Myocyte (in vitro differentiated cells): Measurements from ENCODE around the gene SLC13A5. TPM values are rescaled to one million over a fixed set of nuclear protein-coding genes. Genes with fewer than 3 reads are reported as not detected.
"Not testable (repeated sequence)": the region's sequence is repeated elsewhere in the genome, so short reads cannot be mapped to it uniquely, and the experiment has no call there.

Experiments used
- DNase-seq: peaks from one replicate; pipeline ENCODE4 v3.0.0-alpha.2; 2012; ENCODE audit warnings: low read depth
- total RNA-seq: library from RNA; depleted of rRNA; stranded (reverse); fragments of >200 nt; gene quantifications from 2 replicates; pipeline ENCODE4 v1.2.3, GENCODE V29; 2014

SLC13A5 gene
- total RNA-seq, 1 donor from 2014 or later = not detected

DNA sequence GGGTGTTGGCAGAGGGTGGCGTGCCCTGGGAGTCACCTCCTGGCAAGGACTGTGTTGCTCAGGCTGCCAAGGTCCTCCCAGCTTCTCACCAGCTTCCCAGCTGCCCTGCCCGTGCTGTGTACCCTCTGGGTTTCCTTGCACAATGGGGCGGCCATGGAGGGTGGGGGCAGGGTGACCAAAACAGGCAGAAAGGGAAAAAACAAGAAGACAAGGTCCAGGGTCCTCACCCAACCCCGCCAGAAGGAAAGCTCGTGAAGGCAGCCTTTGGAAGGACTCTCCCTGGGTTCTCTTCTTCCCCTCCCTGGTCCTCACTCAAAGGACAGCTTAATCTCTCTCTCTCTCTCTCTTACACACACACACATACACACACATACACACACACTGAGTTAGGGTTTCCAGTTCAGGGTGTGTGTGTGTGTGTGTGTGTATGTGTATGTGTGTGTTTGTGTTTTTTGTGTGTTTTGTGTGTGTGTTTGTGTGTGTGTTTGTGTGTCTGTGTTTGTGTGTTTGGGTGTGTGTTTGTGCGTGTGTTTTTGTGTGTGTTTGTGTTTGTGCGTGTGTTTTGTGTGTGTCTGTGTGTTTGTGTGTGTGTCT lies 2.0 kb downstream of the SLC13A5 start:
- no peak for DNase-seq

DNA sequence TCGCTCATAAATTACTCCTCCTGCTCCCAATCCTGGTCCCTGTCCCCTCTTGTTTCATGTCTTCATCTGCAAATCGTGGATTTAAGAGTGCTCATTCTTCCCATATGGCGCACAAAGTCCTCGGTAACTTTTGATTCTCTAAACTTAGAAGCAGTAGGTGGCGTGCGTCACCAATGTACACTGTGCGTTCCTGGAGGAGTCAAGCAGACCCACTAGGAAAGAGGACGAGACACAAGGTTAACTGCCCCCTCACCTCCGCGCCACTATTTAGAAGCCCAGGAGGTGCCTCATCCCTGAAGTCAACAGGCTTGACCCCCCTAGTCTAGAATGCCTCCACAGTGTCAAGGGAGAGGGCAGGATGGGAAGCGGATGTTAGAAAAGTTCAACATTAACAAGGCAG lies 2.9 kb downstream of the SLC13A5 start:
- DNase-seq = no peak

DNA sequence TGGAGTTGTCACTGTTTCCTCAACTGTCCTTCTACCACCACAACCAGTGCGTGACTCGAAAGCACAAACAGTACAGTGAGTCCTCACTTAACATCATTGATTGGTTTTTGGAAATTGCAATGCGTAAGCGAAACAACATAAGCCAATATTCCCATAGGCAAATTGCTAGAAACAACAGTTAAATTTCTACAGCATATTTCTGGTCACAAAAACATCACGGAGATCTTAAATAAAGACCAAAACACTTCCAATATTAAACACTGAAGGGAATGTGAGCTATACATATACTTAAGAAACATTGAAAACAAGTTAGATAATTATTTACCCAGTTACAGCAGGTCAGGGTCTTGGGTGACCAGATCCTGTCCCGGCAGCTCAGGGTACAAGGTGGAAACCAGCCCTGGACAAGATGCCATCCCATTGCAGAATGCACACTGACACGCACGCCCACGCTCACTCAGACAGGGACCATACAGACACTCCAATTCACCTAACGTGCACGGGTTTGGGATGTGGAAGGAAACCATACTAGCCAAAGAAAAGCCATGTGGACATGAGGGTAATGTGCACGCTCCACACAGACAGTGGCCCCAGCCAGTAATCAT lies 4.7 kb downstream of the SLC13A5 start:
- no peak for DNase-seq

DNA sequence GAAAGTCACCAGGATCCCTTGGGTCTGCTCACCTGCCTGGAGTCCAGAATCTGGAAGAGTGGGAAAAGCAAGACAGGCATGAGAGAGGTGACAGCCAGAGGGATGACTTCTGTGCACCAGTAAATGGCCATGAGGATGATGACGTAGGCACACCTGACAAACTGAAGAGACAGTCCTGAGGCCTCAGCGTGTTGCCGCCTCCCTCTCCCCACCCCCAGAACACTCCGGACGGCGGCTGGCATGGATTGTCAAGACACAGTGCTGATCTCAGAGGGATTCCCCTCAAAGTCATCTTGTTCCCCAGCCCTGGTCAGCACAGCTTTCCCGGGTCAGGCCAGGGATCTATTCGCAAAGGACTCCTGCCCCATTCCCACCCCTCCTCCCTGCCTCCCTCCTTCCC lies 6.2 kb downstream of the SLC13A5 start:
- DNase-seq = no peak

DNA sequence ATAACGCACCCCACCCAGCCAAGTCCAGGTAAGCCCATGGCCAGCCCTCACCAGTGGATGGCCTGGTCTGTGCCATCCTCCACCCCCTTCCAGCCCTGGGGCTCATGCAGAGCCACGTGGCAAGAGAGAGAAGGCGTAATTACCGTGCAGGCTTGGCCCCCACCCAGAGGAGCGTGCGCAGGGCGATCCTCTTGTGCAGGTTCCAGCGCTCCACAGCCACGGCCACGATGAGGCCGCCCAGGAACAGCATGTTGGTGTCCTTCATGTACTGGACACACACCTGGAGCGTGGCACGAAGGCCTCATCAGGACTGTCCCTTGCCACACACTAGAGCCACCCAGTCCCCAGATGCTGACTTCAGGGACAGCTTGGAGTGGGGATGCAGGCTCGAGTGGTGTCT lies 6.7 kb downstream of the SLC13A5 start:
- no peak for DNase-seq

DNA sequence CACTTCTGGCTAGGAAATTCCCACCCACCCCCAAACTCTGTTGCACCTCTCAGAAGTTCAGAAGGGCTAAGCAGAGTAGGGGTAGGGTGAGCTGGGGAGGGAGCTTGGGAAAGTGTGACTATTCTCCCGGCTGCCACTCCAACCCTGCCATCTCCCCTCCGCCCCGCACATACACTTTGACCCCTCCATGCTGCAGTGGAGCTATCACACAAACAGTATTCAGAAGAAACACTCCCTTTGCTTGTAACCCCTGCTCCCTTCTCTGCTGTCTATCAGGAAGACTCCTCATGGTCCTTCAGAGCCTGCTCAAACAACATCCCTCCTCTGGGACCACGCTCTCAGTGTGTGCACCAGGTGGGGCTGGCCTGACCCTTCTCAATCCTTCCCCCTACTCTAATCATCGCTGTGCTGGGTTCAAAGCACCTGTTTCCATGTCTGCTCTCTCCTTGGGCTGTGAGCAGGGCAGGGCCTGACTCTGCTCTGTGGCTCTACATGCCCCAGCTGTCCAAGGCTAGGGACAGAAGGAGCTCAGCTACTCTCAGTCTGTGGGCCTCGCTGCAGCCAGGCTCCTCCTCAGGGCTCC lies 8.6 kb downstream of the SLC13A5 start:
- DNase-seq = no peak

DNA sequence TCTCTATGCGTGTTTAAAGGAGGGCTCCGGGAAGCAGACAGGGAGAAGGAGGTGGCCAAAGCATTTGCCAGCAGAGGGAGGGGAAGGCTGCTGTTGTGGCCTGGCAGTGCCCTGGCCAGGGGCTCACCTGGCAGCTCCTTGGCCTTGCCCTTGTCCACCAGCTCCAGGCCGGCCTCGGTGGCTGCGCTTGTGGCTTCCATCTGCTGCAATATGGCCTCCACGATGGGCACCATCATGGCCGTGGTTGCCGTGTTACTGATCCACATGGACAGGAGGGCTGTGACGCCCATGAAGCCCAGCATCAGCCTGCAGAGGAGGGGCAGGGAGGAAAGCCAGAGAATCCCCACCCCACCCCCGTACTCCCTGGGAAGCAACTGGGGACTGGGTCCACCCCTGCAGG lies 9.4 kb downstream of the SLC13A5 start:
- no peak for DNase-seq

DNA sequence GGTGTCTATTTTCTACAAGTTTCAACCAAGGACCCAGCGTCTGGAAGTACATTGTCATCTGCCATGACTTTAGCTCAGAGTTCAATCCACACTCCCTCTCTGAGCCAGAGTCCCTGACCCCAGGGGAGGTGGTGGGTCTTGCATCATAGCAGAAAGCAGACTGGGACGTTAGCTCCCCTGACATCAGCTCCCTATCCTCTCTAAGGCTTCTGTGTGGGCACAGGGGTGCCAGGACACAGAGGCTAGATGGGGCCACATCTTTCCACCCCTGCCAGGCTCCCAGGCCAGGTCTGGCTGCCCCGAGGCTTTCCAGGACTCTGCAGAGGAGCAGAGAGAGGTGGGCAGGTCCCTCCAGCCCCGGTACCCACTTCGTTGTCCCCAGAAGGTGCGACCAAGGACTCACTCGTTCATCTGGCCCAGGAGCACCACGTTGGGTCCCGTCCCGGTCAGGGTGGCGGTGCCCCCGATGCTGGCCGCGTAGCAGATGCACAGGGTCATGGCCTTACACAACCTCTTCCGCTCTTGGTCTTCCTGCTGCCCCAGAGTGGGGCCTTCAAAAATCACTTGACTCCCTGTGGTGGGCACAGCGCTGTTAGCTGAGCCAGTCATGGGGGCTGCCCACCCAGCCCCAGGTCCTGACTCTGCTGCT lies 10.5 kb downstream of the SLC13A5 start:
- no peak for DNase-seq

DNA sequence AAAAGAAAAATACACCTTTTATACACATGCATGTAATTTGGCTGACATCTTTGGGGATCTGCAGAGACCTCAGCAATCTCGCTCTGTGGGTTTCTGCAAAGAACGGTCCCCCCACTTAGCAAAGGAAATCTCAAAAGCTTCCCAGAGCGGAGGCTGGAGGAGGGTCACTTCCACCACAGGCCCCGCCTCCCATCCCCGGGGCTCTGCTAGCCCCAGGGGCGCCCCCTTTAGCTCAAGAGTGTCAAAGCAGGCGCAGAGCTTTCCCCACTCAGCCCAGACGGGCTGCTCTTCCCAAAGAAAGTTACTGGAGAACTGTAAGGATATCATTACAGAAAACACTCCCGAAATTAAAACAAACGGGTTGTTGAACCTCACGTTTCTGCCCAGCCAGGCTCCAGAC lies 11.4 kb downstream of the SLC13A5 start:
- DNase-seq = peak; percentile 17

DNA sequence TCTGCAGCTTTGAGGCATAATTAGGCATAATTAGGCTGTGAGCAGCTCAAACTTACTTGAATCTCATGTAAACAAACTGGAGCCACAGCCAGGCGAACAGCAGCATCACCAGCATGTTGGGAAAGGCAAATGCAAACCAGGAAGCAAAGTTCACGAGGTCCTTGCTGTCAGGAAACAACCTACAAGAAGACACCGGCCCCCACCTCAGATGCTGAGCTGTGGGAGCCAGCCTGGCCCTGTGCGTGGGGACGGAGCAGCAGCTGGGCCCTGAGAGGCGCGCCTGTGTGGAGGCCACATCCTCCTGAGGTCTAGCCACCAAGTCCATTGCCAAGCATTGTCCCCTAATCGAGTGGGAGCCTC lies 12.2 kb downstream of the SLC13A5 start:
- peak; percentile 8 for DNase-seq

DNA sequence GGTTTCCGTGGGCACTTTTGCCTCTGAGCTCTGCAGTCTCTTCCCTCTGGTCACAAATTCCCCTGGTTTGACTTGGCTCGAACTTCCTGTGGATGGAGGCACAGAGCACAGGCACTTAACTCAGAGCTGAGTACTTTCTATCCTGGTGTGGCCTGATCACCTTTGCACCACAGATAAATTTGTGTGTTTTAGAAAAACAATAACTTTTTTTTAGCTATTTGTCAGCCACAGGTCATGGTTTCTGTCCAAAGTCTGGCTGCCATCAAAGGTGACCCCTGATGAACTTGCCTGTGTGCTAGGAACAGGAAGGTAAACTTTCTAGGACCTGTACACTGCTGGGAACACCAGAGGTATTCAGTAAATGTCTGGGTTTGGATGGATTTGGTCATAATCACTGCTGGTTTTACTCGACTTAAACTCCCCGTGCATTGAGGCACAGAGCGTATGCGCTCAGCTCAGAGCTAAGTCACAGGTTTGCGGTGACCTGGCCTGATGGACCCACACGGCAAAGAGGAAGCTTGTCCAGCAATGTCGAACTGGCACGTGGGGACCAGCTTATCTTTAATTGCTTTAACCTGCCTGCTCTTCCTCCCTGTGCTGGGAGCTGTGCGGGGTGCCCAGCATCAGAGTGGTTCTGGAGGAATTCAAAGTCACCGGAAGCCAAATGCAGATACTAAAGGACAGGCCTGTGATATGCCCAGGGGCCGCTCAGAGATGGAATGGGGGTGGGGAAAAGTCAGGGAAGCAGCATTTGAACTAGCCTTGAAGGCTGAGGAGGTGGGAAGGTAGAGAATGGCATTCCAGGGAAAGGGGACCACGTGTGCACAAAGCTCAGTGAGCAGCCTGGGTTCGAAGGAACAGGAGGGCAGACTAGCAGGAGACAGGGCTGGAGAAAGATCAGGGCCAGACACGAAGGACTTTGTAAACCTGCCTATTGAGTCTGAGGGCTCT lies 12.9 kb downstream of the SLC13A5 start:
- no peak for DNase-seq

DNA sequence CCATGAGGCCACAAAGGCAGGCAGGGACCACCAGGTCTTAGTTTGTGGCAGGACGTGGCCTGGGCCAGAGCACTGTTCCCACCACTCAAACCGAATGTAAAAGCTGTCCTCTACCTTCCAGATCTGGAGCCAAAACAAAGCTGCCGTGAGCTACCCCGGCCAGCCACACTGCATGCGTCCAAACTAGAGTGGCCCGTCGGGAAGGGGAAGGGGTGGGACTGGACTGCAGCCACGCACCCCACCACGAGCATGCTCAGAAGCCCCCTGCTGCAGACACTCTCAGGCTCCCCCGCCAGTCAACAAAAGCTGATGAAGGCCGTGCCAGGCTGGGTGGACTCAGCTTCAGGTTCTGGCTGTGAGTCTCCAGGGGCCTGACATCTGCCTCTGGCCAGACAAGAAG lies 15.2 kb downstream of the SLC13A5 start:
- no peak for DNase-seq

DNA sequence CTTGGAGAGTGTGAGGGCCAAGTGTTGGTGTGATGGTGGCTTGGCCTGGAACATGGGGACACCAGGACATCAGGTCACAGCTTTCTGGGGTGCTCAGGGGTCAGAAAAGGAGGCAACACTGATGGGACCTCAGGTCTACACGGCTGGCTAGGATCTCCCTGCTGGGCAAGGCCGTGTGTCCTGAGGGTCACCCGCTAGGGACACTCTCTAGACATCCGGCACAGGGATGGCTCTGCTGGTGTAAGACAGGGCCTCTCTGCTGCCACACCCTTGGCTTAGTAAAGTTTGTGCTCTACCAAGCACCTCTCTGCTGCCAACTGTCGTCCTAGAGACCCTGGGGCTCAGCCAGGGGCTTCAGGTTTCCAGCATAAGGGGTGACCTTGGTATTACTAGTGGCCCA lies 16.3 kb downstream of the SLC13A5 start:
- DNase-seq = no peak

DNA sequence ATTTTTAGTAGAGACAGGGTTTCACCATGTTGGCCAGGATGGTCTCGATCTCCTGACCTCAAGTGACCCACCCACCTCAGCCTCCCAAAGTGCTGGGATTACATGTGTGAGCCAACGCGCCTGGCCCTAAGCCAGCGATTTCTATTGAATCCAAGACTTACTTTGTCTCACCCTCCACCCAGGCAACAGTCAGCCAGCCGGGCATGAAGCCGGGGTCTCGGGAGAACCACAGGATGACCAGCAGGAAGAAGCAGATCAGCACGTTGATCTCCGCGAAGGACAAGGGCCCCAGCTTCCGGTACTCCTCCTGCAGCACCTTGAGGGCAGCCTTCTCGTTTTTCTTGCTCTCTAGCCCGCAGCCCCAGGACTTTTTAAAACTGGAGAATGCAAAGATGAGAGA lies 17.6 kb downstream of the SLC13A5 start:
- DNase-seq = no peak

DNA sequence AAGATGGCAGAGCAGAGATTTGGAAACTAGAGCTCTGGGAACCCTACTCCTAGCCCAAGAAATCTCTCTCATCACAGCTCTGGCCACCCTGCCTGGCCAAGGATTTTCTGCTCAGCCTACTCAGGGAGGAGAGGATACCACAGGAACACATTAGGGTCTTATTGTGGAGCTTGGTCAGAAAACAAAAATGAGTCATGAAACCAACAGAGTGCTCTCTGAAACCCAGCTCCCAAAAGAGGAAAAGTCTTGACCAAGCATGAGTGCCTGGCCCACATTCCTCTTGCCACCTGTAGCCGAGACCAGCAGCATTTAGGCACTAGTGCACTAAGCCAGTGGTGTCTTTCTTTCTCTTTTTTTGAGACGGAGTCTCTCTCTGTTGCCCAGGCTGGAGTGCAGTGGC lies 18.1 kb downstream of the SLC13A5 start:
- DNase-seq = peak; percentile 50

DNA sequence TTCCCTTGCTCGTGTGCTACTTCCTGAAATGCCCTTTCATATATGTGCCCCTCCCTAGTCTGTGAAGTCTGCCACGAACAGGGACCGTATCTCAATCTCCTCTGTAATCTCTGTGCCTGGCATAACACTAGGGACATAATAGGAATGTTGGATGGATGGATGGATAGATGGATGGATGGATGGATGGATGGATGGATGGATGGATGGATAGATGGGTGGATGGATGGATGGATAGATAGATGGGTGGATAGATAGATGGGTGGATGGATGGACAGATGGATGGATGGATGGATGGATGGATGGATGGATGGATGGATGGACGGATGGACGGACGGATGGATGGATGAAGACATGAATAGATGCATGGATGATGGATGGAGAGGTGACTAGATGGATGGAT lies 21.2 kb downstream of the SLC13A5 start:
- DNase-seq = not testable (repeated sequence)

DNA sequence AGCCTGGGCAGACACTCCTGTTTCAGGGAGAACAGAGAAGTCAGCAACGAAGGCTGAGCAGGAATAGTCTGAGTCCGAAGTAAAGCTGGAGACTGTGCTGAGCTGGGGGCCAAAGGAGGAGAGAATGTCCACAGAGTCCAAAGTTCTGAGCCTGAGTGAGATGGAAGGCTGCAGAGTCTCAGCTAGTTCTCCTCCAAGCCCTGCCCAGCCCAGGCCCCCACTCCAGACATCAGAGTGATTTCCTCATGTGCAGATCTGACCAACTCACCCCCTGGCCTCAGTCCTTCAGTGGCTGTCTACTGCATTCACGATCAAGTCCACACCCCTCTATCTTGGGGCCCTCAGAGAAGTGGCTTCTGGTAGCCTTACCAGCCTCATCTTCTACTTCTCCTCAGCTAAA lies 21.6 kb downstream of the SLC13A5 start:
- no peak for DNase-seq

DNA sequence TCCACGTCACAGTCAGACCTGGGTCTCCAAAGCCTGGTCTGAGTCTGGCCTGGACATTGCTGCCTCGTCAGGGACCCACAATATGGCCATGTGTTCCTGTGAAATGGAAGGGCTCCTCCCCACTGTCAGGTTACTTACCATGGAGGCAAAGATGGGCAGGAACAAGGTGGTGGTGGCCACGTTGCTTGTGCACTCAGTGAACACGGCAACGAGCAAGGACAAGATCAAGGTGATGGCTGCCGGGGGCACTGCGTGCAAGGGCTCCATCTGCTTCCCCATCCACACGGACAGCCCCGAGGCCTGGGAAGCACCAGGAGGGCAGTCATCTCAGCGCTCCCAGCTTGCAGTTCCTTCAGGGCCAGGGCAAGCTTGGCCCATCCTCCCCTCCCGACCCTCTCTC lies 22.5 kb downstream of the SLC13A5 start:
- no peak for DNase-seq

DNA sequence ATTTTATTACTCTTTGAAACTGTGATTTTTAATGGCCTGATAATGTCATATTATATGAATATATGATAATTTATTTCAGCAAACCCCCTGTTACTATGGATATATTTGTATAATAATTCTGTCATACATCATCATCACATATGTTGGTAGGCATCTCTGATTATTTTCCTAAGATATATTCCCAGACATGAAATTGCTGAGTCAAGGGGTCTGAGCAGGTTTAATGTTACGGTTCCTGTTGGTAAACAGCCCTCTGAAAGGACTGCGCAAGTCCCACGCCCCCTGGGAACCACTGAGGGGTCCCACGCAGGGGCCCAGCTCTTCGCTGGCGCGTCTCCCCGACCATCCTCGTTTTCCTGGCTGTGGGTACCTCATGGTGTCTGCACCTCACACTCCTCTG lies 24.2 kb downstream of the SLC13A5 start:
- DNase-seq = no peak

DNA sequence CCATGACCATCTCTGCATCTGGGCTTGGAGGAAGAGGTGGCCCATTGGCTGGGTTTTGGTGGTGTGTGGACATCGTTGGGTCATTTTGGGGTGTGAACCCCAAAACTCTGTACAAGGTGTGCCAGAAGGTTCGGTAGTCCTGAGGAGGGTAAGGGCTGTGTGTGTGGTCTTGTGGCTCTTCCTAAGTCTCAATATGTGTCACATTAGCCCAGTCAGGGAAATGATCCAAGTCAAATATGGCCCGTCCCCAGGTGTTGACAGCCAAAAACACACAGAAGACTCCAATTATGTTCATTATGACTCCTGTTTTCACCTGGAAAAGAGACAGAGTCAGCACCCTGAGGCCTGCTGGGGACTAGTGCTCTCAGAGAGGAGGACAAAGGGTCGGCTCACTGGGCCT lies 27.1 kb downstream of the SLC13A5 start:
- DNase-seq = no peak

DNA sequence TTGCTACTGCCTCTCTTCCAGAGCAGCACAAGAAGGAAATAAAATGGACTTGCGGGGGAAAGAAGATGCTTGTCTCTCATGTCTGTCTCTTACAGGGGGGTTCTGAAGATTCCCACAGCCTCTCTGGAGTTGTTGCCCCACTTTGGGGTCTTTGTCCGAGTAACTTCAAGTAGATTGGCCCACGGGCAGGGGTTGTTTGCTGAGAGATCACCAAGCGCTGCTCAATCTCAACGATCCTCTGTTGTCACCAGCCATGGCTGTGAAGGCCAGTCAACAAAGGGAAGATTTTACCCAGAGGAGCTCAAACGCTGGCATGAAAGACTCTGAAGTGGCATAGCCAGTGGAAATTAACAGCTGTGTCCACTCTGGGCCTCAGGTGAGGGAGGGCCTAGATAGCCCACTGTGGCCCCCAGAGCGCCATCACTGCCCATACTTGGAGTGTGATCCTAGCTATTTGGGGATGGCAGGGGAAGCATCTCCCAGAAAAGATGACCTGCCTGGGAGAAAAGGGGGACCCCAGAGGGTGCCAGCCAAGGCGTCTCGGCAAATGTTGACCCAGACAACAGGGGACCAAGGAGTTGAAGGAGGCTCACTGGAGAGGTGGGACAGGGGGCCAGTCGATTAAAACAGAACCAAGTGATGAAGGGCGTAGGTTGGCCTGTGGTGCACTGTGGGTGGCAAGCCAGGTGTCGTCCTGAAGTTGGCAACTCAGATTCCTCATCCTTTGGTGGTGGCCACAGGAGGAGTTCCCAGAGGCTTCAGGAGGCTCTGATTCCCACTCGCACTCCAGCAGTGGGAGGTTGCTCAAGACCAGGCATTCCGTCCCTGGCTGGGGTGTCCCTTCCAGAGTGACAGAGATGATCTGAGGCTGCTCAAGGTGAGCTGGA lies 28.0 kb downstream of the SLC13A5 start:
- DNase-seq = no peak
